ENCODE measurements around the gene TRIM56. TPM values are rescaled to one million over a fixed set of nuclear protein-coding genes. Genes with fewer than 3 reads are reported as not detected.
"Not testable (repeated sequence)": the region's sequence is repeated elsewhere in the genome, so short reads cannot be mapped to it uniquely, and the experiment has no call there.

TRIM56 gene
- total and polyA plus RNA-seq, 2 donors (not counting 1 experiment from before 2014, with no cell fraction given), result 6.0 to 27.6 TPM

DNA sequence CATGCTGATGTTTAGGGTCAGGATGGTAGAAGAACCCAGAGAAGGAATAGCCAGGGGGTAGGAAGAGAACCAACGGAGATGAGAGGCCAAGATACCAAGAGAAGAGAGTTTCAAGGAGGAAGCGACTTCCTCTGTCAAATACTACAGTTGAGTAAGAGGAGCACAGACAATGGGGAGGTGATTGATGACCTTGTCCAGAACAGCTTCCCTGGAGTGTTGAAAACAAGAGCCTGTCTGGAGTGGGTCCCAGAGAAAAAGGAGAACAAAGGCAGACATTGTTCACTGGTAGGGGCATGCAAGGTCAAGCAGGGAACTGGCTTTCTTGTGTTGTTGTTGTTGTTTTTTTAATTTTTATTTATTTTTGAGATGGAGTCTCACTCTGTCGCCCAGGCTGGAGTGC lies 9.6 kb upstream of the TRIM56 start:
- Histone ChIP-seq H3K27ac (ENCODE audit: insufficient read depth, low read length) (no peak overlapping the region), H3K9ac (ENCODE audit: insufficient read depth, low read length) (no peak overlapping the region), H4K20me1 (ENCODE audit: control insufficient read depth, extremely low read depth, insufficient read depth, low read length) (no peaks in the 10 kb centered on the region), H3K4me1 (ENCODE audit: control insufficient read depth, extremely low read depth, insufficient read depth, low read length) (no peaks in the 10 kb centered on the region), H3K4me3 (replicated peaks in 1 of 4; ENCODE audit: control extremely low read depth in 1 of 4, insufficient read depth in 1 of 4, low read depth in 3 of 4, low read length in 4 of 4) (no peak overlapping the region), H3K79me2 (ENCODE audit: control insufficient read depth, insufficient read depth, low read length) (no peaks in the 10 kb centered on the region), H3K36me3 (ENCODE audit: control insufficient read depth, insufficient read depth, low read length) (no peaks in the 10 kb centered on the region), H3K4me2 (ENCODE audit: extremely low read depth, insufficient read depth, low read length) (no peak overlapping the region), H3K9me3 (ENCODE audit: control insufficient read depth, insufficient read depth, low read depth, low read length) (no peaks in the 10 kb centered on the region), H2AFZ (ENCODE audit: low read length) (no peak overlapping the region), H3K27me3 (ENCODE audit: control insufficient read depth, insufficient read depth, low read length) (peaks cover 4% of the 10 kb centered on the region)
- TF ChIP-seq, protein P1, sequence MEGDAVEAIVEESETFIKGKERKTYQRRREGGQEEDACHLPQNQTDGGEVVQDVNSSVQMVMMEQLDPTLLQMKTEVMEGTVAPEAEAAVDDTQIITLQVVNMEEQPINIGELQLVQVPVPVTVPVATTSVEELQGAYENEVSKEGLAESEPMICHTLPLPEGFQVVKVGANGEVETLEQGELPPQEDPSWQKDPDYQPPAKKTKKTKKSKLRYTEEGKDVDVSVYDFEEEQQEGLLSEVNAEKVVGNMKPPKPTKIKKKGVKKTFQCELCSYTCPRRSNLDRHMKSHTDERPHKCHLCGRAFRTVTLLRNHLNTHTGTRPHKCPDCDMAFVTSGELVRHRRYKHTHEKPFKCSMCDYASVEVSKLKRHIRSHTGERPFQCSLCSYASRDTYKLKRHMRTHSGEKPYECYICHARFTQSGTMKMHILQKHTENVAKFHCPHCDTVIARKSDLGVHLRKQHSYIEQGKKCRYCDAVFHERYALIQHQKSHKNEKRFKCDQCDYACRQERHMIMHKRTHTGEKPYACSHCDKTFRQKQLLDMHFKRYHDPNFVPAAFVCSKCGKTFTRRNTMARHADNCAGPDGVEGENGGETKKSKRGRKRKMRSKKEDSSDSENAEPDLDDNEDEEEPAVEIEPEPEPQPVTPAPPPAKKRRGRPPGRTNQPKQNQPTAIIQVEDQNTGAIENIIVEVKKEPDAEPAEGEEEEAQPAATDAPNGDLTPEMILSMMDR (conservative IDR thresholded peaks at IDR 0.05 in 1 of 2, IDR thresholded peaks at IDR 0.05 in 1 of 2; ENCODE audit: low read depth in 1 of 2, low read length in 2 of 2), result no peak
- no peak for TF ChIP-seq EZH2 (IDR thresholded peaks at IDR 0.05; ENCODE audit: low read length, missing control alignments)
- no peak for DNase-seq (ENCODE audit: low read depth in 2 of 2)

DNA sequence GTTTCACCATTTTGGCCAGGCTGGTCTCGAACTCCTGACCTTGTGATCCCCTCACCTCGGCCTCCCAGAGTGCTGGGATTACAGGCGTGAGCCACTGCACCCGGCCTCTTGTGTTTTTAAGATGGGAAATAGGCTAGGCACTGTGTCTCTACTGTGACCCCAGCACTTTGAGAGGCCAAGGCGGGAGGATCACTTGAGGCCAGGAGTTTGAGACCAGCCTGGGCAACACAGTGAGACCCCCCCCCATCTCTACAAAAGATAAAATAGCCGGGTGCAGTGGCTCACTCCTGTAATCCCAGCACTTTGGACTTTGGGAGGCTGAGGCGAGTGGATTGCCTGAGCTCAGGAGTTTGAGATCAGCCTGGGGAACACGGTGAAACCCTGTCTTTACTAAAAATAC lies 9.1 kb upstream of the TRIM56 start:
- not testable (repeated sequence) for H3K4me2 ChIP-seq (ENCODE audit: extremely low read depth, insufficient read depth, low read length); H3K27ac ChIP-seq (ENCODE audit: insufficient read depth, low read length); H3K9ac ChIP-seq (ENCODE audit: insufficient read depth, low read length); H3K36me3 ChIP-seq (ENCODE audit: control insufficient read depth, insufficient read depth, low read length); H4K20me1 ChIP-seq (ENCODE audit: control insufficient read depth, extremely low read depth, insufficient read depth, low read length); H3K79me2 ChIP-seq (ENCODE audit: control insufficient read depth, insufficient read depth, low read length); H3K27me3 ChIP-seq (ENCODE audit: control insufficient read depth, insufficient read depth, low read length); H3K9me3 ChIP-seq (ENCODE audit: control insufficient read depth, insufficient read depth, low read depth, low read length); DNase-seq (ENCODE audit: low read depth in 2 of 2); H3K4me1 ChIP-seq (ENCODE audit: control insufficient read depth, extremely low read depth, insufficient read depth, low read length); H3K4me3 ChIP-seq (replicated peaks in 1 of 4; ENCODE audit: control extremely low read depth in 1 of 4, insufficient read depth in 1 of 4, low read depth in 3 of 4, low read length in 4 of 4); H2AFZ ChIP-seq (ENCODE audit: low read length)

DNA sequence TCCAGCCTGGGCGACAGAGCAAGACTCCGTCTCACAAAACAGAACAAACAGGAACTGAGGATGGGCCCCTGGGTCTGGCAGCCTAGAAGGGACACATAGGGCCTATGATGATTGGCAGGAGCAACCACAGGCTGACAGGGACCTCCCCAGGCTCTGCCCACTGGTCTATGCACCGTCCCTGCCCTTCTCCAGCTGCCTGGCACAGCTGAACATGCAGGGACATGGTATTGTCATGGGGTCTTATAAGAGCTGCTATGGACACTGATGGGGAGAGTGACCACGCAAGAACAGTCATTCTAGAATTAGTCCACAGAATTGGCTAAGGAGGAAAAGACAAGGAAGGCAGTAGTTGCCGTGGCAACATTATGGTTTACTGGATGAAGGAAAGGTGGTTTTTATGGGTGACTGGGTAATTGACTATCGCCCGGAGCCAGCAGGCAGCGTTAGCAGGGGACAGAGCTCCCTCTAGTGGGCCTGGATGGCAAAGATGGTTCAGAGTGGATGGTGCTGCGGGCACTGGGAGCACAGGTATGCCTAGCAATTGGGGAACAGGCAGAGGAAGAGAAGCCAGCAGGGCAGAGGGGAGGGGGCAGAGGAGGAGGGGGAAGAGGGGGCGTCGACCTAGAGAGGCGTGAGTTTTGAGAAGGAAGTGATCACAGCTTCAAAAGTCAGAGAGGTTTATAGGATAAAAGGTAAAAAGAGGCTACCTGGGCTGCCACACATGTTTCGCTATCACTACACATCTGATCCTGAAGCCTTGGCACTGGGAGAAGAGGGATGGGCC lies 7.8 kb upstream of the TRIM56 start:
- H3K27ac ChIP-seq (ENCODE audit: insufficient read depth, low read length), result no peak overlapping the region
- TF ChIP-seq, protein P1 (conservative IDR thresholded peaks at IDR 0.05 in 1 of 2, IDR thresholded peaks at IDR 0.05 in 1 of 2; ENCODE audit: low read depth in 1 of 2, low read length in 2 of 2), result peak; percentile 94 to 97
- no peak for TF ChIP-seq EZH2 (IDR thresholded peaks at IDR 0.05; ENCODE audit: low read length, missing control alignments)
- no peak overlapping the region for H2AFZ ChIP-seq (ENCODE audit: low read length)
- H3K27me3 ChIP-seq (ENCODE audit: control insufficient read depth, insufficient read depth, low read length), result peaks cover 4% of the 10 kb centered on the region
- peak; percentile 62 to 76 for DNase-seq (ENCODE audit: low read depth in 2 of 2)
- H3K4me1 ChIP-seq (ENCODE audit: control insufficient read depth, extremely low read depth, insufficient read depth, low read length), result no peaks in the 10 kb centered on the region
- no peak overlapping the region for H3K9ac ChIP-seq (ENCODE audit: insufficient read depth, low read length)
- H3K4me3 ChIP-seq (replicated peaks in 1 of 4; ENCODE audit: control extremely low read depth in 1 of 4, insufficient read depth in 1 of 4, low read depth in 3 of 4, low read length in 4 of 4), result no peak overlapping the region
- no peak overlapping the region for H3K4me2 ChIP-seq (ENCODE audit: extremely low read depth, insufficient read depth, low read length)
- no peaks in the 10 kb centered on the region for H4K20me1 ChIP-seq (ENCODE audit: control insufficient read depth, extremely low read depth, insufficient read depth, low read length)
- no peaks in the 10 kb centered on the region for H3K36me3 ChIP-seq (ENCODE audit: control insufficient read depth, insufficient read depth, low read length)
- H3K79me2 ChIP-seq (ENCODE audit: control insufficient read depth, insufficient read depth, low read length), result no peaks in the 10 kb centered on the region
- no peaks in the 10 kb centered on the region for H3K9me3 ChIP-seq (ENCODE audit: control insufficient read depth, insufficient read depth, low read depth, low read length)
